Stimulated activated CD4-positive, alpha-beta T cell treated with anti-CD3 and anti-CD28 coated beads, Interleukin-1b, Interleukin-23, amount 100 ng/mL, for 48 hours (primary cell): ENCODE results near the gene GMCL1.
"Not testable (repeated sequence)": the region's sequence is repeated elsewhere in the genome, so short reads cannot be mapped to it uniquely, and the experiment has no call there.

Experiments
- DNase-seq: peaks from one replicate; pipeline ENCODE4 v3.0.0-alpha.2; 2020

Gene GMCL1

DNA sequence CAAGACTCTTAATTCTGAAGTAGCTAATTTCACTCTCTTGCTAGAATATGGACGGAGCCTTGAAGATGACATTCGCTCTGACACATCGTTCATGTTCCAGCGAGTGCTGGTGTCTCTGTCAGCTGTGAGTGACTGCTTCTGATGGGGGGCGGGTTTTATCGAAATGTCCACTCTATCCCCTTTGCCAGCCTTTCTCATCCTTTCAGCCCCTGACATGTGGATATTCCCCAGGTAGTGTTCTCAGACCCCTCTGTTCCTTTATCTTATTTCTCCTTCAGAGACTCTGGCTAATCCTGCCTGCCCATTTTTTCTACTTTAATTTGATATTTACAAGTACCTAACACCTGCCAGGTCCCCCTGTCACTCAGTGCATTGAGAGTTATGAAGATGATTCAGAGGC is 18.9 kb upstream of the GMCL1 start:
- DNase-seq: no peak

DNA sequence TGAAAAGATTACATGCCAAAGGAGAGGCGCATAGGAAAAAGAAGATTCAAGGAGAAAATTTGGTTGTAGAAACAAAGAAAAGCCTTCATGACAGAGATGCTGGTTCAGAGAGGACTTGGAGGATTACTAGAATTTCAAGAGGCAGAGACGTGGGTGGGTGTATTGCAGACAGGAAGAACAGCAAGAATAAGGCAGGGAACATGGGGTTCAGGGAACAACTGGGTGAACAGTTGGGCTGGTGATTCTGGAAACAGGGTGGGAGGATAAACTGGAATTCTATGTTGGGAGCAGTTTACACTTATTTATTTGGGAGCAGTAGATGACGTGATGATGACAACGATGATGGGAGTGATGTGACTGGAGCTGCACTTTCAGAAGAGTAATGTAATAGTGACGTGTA is 18.4 kb upstream of the GMCL1 start:
- DNase-seq: no peak

DNA sequence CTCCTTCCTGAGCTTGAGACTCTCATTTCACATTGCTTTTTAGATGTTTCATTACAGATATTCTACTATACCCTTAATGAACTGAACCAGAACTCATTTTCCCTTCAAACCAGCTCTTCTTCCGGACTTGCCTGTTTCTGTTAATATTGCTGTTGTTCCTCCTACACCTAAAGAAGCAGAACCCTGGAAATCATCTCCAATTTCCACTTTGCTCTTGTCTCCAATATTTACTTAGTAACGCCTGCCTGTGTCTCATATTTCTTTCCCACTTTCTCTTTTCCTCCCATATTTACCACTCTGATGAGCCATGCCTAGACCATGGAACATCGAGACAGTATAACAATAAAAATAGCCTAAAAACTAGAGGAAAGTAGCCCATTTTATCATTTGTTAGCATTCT is 17.9 kb upstream of the GMCL1 start:
- DNase-seq: no peak

DNA sequence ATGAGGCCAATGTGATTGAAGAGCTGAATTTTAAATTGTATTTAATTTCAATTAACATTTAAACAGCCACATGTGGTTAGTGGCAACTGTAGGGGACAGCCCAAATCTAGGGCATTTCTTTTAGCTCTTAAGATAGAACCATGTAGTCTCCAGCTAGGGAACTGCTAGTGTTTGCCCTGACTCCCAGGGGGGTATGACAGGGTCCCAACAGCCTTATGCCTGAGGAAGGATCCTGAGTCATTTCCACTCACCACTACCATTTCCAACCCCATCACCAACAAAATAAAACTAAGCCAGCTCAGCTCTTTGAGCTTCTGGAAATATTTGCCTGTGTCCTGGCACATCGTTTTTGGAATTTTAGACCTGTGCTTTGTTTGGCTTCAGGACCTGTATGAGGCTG is 13.7 kb upstream of the GMCL1 start:
- no peak for DNase-seq

DNA sequence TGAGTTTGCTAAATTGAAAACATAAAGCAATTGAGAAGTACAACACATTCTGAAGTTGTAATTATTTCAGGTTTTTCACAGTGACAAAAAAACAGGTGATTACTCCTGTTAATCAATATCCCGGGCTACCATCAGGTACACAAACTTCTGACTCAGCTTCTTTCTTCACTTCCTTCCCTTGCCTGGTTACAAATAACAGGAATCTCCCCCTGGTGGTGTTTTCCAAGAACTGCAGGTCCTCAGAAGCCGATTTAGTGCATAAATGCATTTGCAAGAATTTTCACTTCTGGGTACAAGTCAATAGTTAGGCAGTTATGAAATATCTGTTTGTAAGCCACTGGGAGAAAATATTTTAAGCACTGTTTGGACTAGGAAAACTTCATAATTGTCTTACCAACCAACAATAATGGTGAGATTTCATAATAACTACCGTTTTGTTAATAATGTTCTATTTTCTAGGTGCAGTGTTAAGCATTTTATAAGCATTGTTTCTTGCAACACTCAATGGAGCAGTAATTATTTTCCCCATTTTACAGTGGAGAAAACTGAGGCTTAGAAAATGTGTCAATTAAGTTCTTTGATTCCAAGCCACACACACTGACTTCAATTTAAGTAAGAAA is 12.4 kb upstream of the GMCL1 start:
- DNase-seq: peak; percentile 75

DNA sequence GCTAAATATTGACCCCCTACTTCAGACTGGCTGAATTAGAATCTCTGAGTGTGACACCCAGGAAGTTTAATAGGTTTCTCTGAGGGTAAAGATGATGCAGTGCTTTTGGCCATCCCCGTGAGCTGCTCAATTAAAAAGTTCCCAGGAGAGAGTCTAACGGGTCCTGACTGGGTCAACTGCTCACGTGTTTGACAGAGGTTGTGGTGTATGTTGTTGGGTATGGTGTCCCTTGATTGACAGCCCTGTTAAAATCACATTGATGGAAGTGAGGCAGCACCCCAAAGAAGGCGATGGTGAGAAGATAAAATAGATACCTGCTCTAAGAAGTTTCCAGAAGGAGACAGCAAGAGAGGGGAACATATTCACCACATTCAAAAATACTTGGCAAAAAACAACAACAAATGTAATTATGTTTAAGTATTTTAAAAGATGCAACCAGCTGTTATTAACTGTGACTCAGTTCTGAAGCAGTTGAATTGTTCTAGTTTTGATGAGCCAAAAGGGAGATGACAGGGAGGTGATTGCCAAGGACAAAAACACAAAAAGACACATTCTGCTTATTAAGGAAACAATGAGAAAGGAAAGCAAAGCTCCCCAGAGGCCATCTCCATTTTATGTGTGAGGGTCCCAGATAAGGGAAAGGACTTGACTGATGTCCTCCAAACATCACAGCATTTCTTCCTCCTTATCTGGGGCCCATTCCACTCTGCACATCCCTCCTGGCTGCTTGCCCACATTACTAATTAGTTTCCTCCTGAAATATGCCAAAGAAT is 11.5 kb upstream of the GMCL1 start:
- DNase-seq: no peak

DNA sequence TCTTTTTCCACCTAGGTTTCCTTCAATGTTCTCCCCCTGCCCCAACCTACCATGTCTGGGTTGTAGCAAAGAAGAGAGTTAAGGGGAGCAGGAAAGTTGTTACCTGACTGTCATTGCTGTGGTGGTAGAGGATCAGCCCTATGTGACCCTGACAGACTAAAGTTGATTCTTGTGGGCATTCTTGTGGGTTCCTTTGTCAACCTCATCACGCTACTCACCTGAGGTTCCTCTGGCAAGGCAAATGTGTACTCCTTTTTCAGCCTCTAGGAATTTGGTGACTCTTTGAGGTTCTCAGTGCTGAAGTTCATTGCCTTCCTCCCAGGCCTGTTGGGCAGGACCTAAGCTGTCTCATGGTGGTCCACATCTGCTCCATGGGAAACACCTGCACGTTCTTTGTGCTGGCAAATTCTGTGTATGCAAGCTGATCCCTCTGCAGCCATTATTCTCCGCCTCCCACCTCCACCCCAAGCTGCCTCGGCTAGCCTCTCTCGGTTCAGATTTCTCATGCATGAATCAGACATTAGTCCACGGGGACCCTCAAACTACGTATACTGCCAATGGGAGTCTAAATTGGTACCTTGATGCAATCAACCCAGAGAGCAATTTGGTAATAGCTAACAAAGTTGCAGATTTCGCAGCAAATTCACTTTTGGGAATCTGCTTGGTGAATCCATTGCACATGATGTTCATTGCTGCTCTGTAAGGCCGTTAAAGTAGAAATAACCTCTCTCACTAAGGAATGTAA is 1.5 kb upstream of the GMCL1 start:
- DNase-seq: no peak

DNA sequence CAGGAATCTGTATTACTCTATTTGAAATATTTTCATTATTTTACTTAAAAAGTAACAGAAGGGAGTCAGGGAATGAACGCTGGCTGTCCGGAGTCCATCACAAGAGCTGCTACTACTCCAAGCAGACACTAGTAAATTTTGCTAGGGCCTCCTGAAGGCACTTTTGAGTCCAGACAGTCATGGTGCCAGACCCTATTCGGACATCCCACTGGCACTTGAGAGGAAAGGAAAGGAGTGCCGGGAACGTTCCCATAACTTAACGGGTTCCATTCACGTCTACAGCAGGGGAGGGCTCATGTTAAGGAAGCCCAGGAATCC is 563 bp upstream of the GMCL1 start:
- no peak for DNase-seq

DNA sequence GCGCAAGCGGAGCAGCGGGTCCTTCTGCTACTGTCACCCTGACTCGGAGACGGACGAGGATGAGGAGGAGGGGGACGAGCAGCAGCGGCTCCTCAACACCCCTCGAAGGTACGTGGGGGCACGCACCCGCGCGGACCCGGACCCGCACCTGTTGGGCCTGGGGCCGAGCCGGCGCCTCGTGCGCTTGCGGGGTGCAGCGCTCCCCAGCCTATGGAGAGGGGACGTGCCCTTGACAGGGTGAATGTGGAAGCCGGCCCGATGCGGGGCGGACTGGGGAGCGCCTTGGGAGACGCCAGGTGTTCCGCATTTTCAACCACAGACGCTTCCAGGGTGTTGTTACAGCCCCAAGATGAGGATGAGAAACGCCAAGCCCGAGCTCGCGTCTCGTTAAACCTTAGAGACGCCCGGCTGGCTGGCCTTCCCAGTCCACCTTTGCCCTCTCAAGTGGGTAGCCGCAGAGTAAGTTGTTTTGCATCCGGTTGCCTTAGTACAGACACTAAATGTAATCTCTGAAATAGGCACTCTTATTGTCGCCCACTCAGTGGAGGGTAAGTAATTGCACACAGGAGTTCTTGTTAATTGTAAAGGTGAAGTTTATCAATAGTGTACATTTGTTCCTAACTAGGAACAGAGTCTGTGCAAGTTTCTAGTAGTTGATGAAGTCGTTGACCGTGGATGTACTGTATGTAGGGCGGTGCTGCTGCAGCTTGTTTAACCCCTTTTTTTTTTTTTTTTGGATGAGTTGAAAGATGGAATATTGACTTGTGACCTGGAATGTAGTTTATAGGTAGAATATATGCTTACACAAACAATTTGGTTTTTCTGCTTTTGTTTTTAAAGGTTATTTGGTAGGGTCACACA is 815 bp downstream of the GMCL1 start:
- DNase-seq: peak; percentile 33

DNA sequence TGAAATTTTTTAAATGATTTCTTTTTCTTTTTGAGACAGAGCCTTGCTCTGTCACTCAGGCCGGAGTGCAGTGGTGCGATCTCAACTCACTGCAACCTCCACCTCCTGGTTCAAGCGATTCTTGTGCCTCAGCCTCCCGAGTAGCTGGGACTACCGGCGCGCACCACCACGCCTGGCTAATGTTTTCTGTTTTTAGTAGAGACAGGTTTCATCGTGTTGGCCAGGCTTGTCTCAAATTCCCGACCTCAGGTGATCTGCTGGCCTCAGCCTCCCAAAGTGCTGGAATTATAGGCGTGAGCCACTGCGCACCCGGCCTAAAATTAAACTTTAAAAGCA is 1.4 kb downstream of the GMCL1 start:
- not testable (repeated sequence) for DNase-seq

DNA sequence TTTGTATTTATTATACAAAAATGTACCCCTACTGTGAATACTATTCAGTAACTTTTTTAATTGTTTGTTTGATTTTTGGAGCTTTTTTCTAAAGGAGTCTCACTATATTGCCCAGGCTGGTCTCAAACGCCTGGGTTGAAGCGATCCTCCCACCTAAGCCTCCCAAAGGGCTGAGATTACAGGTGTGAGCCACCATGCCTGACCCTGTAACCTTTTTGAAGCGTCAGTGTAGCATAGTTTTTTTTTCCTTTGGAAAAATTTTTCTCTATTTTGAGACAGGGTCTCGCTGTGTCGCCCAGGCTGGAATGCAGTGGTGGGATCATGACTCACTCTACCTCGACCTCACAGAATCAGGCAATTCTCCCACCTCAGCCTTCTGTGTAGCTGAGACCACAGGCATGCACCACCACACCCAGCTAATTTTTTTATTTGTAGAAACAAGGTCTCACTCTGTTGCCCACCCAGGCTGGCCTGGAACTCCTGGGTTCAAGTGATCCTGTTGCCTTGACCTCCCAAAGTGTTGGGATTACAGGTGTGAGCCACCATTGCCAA is 2.0 kb downstream of the GMCL1 start:
- no peak for DNase-seq

DNA sequence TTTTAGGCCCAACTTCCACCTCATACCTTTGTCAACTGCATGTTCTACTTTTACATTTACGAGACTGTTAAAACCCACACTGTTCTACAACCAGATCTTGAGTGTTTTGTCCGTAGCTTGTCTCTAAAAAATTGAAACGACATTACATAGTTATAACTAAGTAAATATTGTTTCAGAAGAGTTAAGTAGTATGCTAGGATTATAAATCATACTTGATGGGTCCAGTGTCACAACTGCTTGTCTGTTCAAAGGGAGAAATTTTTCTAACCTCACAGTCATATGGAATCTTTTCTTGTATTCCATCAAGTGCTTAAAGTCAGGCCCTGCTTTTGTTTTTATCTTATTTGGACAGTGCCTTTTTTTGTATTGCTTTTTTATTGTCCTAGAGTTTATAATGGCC is 4.3 kb downstream of the GMCL1 start:
- no peak for DNase-seq

DNA sequence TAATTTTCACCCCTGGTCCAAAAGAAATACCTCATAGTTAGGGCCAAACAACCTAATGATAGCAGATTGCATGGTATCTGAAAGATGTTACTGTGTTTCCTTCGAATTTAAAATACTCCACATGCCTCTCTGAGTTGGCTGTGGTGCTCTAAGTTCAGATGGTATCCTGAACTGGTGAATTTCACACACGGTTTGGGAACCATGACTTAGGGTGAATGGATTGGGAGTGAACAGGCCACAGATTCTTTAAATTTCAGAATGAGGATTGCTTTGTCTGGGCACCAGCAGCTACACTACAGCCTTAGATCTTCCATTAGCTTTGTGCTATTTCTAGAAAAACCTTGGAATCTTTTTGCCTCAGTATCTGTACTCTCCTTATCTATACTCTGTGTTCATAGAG is 6.2 kb downstream of the GMCL1 start:
- no peak for DNase-seq

DNA sequence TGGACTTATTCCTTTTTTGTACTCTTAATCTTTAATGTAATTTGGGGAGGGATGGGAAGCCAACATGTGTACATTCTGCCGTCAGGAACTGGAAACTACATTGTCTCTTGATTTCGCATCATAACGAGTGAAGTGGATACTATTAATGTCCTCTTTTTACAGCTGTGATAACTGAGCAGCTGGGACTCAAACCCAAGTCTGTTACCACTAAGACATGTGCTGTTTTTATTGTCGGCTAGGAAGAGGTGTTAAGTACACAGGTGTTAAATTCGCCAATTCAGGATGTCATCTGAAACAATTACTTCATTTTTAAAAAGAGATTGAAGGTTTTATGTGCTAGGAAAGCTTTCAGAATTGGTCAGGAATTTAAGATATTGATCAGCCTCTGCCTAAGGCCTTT is 6.9 kb downstream of the GMCL1 start:
- no peak for DNase-seq

DNA sequence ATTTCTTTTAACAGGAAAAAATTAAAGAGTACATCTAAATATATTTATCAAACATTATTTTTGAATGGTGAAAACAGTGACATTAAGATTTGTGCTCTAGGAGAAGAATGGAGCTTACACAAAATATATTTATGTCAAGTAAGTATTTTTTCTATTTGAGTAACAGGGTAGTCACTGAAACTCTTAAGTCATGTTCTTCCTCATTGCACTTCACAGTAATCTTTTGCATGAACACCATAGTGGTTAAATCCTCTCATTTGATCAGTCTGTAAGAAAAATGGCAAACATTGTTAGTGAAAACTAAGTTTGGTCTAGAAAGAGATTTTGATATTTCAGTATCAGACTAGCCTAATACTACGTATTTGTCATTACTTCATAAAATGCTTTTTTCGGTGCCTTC is 8.1 kb downstream of the GMCL1 start:
- no peak for DNase-seq

DNA sequence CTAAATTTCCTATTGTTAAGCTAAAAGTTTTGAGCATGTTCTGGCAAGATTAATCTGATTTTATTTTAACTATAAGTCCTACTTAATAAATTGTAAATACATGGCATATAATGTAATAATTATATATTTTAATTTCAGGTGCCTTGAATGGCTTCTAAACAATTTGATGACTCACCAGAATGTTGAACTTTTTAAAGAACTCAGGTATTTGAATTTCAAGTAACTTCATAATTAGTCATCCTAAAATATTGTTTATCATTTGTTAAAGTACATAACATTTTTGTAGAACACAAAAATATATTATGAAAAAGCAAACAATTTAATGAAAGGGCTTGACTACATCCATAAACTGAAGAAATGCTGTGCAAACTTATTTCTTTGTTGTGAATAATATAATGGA is 14.5 kb downstream of the GMCL1 start:
- DNase-seq: no peak

DNA sequence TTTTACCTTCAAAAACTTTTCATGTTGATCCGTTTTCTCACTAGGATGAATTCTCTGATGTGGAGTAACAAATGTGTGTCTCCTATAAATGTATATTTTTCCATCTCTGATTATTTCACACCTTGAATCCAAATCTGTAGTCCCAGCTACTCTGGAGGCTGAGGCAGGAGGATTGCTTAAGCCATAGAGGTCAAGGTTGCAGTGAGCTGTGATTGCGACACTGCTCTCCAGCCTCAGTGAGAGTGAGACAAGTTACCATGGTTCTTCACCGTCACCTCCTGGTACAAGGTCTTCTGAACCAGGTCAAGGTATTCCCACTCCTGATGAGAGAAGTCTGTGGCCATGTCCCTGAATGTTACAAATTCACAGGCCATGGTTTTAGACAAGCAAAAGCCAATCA is 15.1 kb downstream of the GMCL1 start:
- DNase-seq: no peak

DNA sequence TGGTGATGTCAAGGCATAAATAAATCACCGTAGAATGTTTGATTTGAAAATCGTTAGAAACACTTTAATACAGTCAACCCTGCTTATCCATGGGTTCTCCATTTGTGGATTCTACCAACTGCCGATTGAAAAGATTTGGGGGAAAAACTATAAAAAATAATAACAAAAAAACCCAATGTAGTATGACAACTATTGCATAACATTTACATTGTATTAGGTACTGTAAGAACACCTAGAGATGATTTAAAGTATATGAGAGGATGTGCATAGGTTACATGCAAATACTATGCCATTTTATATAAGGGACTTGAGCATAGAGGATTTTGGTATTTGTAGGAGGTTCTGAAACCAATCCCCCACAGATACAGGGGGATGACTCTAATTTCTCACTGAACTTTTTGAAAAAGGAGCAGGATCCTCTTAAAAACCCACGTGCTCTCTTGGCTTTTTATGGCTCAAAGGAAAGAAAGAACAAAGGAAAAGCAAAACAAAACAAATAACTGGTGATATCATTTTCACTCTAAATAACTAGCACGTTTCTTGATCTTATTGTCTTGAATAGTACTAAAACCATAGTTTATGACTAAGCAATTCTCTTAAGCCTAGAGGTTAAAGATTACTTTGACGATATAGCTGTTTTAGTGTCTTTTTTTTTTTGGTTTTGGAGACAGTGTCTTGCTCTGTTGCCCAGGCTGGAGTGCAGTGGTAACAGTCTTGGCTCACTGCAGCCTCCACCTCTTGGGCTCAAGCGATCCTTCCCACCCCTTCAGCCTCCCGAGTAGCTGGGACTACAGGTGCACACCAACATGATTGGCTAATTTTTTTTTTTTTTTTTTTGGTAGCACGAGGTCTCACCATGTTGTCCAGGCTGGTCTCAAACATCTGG is 17.0 kb downstream of the GMCL1 start:
- DNase-seq: no peak

DNA sequence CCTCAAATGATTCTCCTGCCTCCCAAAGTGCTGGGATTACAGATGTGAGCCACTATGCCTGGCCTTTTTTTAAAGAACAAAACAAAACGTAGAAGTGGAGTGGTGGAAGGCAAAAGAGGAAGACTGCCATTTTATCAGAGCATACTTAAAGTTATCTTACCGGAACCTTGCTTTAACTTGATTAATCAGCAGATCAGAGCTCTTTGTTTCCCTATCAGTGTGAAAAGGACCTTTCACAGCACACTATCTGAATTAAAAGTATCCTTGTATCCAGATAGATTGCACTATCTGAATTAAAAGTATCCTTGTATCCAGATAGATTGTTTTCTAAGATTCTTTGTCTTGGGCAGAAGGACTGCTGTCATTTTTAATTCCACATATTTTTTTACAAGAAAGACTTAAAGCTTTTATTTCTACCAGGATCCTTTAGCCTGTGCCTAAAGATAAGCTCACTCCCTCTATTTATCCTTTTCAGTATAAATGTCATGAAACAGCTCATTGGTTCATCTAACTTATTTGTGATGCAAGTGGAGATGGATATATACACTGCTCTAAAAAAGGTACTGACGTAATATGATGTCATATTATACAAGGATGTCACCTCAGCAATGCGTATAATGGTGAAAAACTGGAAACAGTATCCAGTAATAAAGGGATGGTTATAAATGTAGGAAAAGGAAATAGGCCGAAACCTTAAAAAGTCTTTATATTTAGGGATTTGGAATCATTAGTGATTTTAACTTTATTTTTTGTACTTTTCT is 17.8 kb downstream of the GMCL1 start:
- no peak for DNase-seq

DNA sequence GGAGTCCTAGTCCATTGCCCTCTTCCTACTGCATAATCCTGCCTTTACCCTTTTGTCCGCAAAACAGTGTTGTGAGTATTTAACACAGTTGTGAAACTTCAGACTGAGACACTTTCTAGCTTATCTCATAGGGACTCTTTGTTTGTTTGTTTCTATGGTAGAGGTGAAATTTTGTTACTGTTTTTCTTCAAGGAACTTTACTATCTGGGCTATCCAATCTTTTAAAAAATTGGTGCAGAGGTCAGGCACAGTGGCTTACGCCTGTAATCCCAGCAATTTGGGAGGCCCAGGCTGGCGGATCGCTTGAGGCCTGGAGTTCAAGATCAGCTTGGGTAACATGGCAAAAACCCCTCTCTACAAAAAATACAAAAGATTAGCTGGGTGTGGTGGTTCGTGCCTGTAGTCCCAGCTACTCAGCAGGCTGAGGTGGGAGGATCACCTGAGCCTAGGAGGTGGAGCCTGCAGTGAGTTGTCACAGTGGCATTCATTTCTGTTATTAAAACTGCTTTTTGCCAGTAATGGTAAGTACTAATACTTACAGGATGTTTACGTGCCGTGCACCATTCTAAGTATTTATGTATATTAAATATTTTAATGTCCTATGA is 18.8 kb downstream of the GMCL1 start:
- DNase-seq: no peak

DNA sequence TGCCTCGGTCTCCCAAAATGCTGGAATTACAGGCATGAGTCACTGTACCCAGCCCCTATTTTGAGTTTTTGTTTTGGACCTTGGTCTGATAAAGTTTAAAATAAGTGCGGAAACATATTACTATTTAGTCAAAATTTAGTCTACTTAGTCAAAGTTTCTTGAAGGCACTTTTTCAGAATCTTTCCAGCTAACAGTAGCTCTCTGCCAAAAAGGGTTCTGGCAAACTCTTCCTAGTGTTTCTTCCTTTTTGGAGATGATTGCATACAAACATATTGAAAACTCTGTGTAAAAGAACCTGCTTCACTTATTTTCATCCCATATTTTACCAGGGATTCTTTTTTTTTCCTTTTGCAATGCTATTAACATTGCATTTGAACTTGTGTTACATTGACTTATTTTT is 28.8 kb downstream of the GMCL1 start:
- DNase-seq: no peak
